Psoas muscle (tissue), 8 donors: ENCODE data around the gene MEOX2. TPM values are rescaled to one million over a fixed set of nuclear protein-coding genes. Genes with fewer than 3 reads are reported as not detected.

Experiments
- ATAC-seq, 4 donors: fragments of 200-7000 bp; cut with Tn5 transposase; one replicate each; pipeline ENCODE4 v1.9.1; 2020; ENCODE audit warnings: moderate library complexity in 3 of 4, mild to moderate bottlenecking in 2 of 4
- DNase-seq, 2 donors: peaks; one replicate each; pipeline ENCODE4 v3.0.0-alpha.2; 2020
- H3K27ac ChIP-seq: fragments of 200-600 bp; one replicate; pipeline ENCODE4 v1.8.0; 2022
- H3K27me3 ChIP-seq, 3 donors: fragments of 200-600 bp in 1 of 3; one replicate each; pipeline versions ENCODE4 v1.6.1 to v1.8.0; 2013 to 2022; ENCODE audit warnings: low read length in 2 of 3, mild to moderate bottlenecking in 2 of 3, moderate library complexity in 1 of 3; ENCODE audit not compliant: insufficient read depth in 3 of 3
- H3K36me3 ChIP-seq, 2 donors: fragments of 200-600 bp in 1 of 2; one replicate each; pipeline versions ENCODE4 v1.6.1 to v1.8.0; 2013 to 2022; ENCODE audit warnings: low read depth in 1 of 2, mild to moderate bottlenecking in 1 of 2, moderate library complexity in 1 of 2; ENCODE audit not compliant: insufficient read depth in 1 of 2
- H3K4me1 ChIP-seq: fragments of 200-600 bp; one replicate; pipeline ENCODE4 v1.8.0; 2022
- H3K4me3 ChIP-seq: fragments of 200-600 bp; one replicate; pipeline ENCODE4 v1.8.0; 2022; ENCODE audit warnings: mild to moderate bottlenecking
- H3K9me3 ChIP-seq: fragments of 200-600 bp; one replicate; pipeline ENCODE4 v1.8.0; 2022
- CTCF ChIP-seq: fragments of 200-600 bp; IDR thresholded peaks from one replicate; pipeline ENCODE4 v1.8.0; 2022; ENCODE audit warnings: antibody characterized with exemption
- WGBS, 3 donors: extraction: QIAGEN DNeasy Blood & Tissue Kit; methylation state at CpG; one replicate each; pipeline versions ENCODE4 v1.1.6 to v1.1.7; 2013; 5-methylcytosine and 5-hydroxymethylcytosine counted together
- intact Hi-C, 2 donors: fragments of 100-400 bp; cut with DNase I; formaldehyde crosslinking; loops; one replicate each; pipeline versions ENCODE4 v1.11.0 to v1.14.2; 2022
- polyA plus RNA-seq, 3 donors: library from polyadenylated mRNA; stranded (reverse); fragments of 200-250 nt; gene quantifications; one replicate each; pipeline ENCODE4 v1.2.3, GENCODE V29; 2013
- total RNA-seq, 4 donors: library from RNA; stranded (reverse); fragmentation: NEBNext Ultra II Directional in 2 of 4; extraction: Animal tissue kit (Norgen Biotek cat#: 25700) in 2 of 4; gene quantifications; one replicate each; pipeline versions ENCODE4 v1.2.1 to v1.2.4, GENCODE V29; 2021 to 2023
- donor health status: healthy with polysubstance abuse.
- donor health status: DM: no; HTN: no; CAD: no; lungs with moderate emphysema.
- donor health status: Bipolar disorder and iron deficiency.
- donor health status: healthy.
- donor health status: DM: yes; HTN: yes; CAD: no.
- donor health status: DM: no; HTN: no; CAD: no.
- donor health status: DM: no; HTN: no; CAD: no.
- donor health status: DM: yes; HTN: yes; CAD: no.

The MEOX2 gene
- total and polyA plus RNA-seq, 7 donors = 3.1 to 6.9 (median 4.0) TPM

GRCh38 chr7:15681186-15681585 lies 5.3 kb downstream of the MEOX2 start:
- DNase-seq (no peak), ATAC-seq (no peak)
- TF ChIP-seq CTCF = no peak
- H3K36me3 ChIP-seq = no peaks in the 10 kb centered on the region
- intact Hi-C loops = loop anchor here in 1 of 2 donors (10.0 kb wide), 1 partner anchor 384 kb away; no protein-coding TSS in a partner anchor
- H3K9me3 ChIP-seq = no peaks in the 10 kb centered on the region
- peaks cover 0 to 19% (median 3%) of the 10 kb centered on the region in 3 donors for H3K27me3 ChIP-seq
- H3K4me1 ChIP-seq = no peaks in the 10 kb centered on the region
- peak overlapping the region; percentile 71 for H3K4me3 ChIP-seq
- 65 to 78% (median 76%) methylated on average over 1 of the region's 1 CpG for WGBS, 3 donors
- no peak overlapping the region for H3K27ac ChIP-seq

- no peak for TF ChIP-seq CTCF
- H3K4me3 ChIP-seq = peak overlapping the region; percentile 71
- WGBS, 3 donors = 63 to 66% (median 63%) methylated on average over 3 of the region's 3 CpGs
Observed at GRCh38 chr7:15680446-15680845, 6.0 kb downstream of the MEOX2 start.

GRCh38 chr7:15679306-15679705 lies 7.2 kb downstream of the MEOX2 start:
- Histone ChIP-seq H3K9me3 (no peaks in the 10 kb centered on the region), H3K27ac (no peak overlapping the region), H3K4me1 (no peaks in the 10 kb centered on the region), H3K27me3 (peaks cover 0 to 2% (median 0%) of the 10 kb centered on the region in 3 donors), H3K4me3 (peak overlapping the region; percentile 29), H3K36me3 (no peaks in the 10 kb centered on the region)
- no peak for ATAC-seq
- TF ChIP-seq CTCF = no peak
- intact Hi-C loops = no loop called here
- 51 to 82% (median 80%) methylated on average over 1 of the region's 1 CpG for WGBS, 3 donors
- DNase-seq = no peak

More at GRCh38 chr7:15680446-15680845, 6.0 kb downstream of the MEOX2 start:
- Histone ChIP-seq H3K9me3 (no peaks in the 10 kb centered on the region), H3K4me1 (no peaks in the 10 kb centered on the region), H3K36me3 (no peaks in the 10 kb centered on the region), H3K27ac (peak overlapping the region; percentile 18), H3K27me3 (peaks cover 0 to 14% (median 0%) of the 10 kb centered on the region in 3 donors)
- DNase-seq (no peak), ATAC-seq (no peak)
- intact Hi-C loops = loop anchor here in 1 of 2 donors (10.0 kb wide), 1 partner anchor 384 kb away; no protein-coding TSS in a partner anchor

- no peak overlapping the region for H3K27ac ChIP-seq
Observed at GRCh38 chr7:15678653-15679052, 7.8 kb downstream of the MEOX2 start.

More at GRCh38 chr7:15678653-15679052, 7.8 kb downstream of the MEOX2 start:
- no peak for ATAC-seq
- H3K4me3 ChIP-seq = peak overlapping the region; percentile 29
- DNase-seq = no peak
- TF ChIP-seq CTCF = no peak
- no peaks in the 10 kb centered on the region for H3K27me3 ChIP-seq
- intact Hi-C loops = no loop called here
- H3K36me3 ChIP-seq = no peaks in the 10 kb centered on the region
- H3K4me1 ChIP-seq = no peaks in the 10 kb centered on the region
- 57 to 72% (median 66%) methylated on average over 3 of the region's 3 CpGs for WGBS, 3 donors
- no peaks in the 10 kb centered on the region for H3K9me3 ChIP-seq
